ENCODE measurements around the gene EMP2.

Gene EMP2

DNA sequence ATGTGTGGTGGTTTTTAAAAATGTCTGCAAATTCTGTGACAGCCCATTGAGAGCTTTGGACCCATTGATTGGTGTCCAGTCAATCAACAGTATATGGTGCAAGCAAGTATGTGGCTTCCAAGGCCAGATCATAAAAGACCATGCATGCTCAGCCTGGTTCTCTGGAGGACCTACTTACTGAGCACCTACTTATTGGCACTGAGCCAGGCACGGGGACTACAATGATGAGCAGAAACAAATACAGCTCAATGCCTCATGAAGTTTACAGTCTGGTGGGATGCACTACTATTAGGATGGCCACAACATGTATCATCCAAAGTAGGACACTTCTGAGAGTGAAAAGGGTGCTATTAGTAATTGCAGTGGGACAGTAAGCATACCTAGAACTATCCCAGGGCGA lies 7.2 kb upstream of the EMP2 start:
- H3K27me3 ChIP-seq (ENCODE audit: insufficient read depth, low read length), result no peaks in the 10 kb centered on the region

DNA sequence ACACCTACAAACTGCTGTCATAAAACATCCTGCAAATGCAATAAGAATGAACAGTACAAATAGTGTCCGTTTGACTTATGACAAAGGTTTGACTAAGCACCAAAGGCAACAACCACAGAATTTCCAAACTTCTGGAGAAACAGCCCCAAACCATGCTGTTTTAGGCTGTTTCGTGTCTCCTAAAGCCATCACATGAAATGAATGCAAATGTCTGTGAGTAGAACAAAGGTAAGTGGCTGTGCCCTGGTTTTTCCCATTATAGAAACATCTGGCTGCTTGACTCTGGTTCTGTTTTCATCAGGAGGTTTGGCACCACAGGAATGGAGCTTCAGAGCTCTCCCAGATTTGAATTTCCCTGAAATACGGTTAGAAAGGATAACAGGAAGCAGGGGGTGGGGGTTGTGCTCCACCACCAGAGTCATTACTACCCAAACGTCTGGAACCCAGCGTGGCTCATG lies 4.6 kb upstream of the EMP2 start:
- peaks cover 3% of the 10 kb centered on the region; the same call in 1 of the 2 replicates for H3K4me1 ChIP-seq (ENCODE audit: insufficient read depth, low read length)
- no peak overlapping the region for H3K9ac ChIP-seq (ENCODE audit: low read depth, low read length)
- no peak overlapping the region for H3K27ac ChIP-seq (ENCODE audit: low read length)
- H3K9me3 ChIP-seq (ENCODE audit: insufficient read depth, low read depth, low read length), result no peaks in the 10 kb centered on the region
- no peaks in the 10 kb centered on the region for H3K27me3 ChIP-seq (ENCODE audit: insufficient read depth, low read length)
- H3K4me3 ChIP-seq (ENCODE audit: low read length), result no peak overlapping the region
- H3K36me3 ChIP-seq (ENCODE audit: insufficient read depth, low read depth, low read length), result no peaks in the 10 kb centered on the region

More for the DNA sequence above, 7.2 kb upstream of the EMP2 start:
- H3K27ac ChIP-seq (ENCODE audit: low read length), result no peak overlapping the region
- H3K9me3 ChIP-seq (ENCODE audit: insufficient read depth, low read depth, low read length), result no peaks in the 10 kb centered on the region
- H3K4me1 ChIP-seq (ENCODE audit: insufficient read depth, low read length), result no peaks in the 10 kb centered on the region
- H3K4me3 ChIP-seq (ENCODE audit: low read length), result no peak overlapping the region
- no peaks in the 10 kb centered on the region for H3K36me3 ChIP-seq (ENCODE audit: insufficient read depth, low read depth, low read length)
- H3K9ac ChIP-seq (ENCODE audit: low read depth, low read length), result no peak overlapping the region

DNA sequence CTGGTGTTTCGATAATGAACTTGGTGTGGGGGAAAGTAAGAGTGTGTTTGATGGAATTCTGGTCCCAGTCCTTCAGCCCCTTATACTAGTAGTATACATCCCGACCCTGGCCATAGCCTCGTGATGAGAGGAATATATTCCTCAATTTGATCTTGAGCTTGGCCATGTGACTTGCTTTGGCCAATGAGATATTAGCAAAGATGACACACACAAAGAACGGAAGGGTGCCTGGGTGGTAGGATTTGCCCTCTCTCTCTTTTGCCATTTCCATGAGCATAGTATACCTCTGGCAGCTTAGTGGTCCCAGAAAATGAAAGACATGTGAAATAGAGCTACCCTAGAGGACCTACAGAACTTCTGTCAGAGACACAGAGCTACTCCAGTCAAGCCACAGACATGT lies 2.9 kb upstream of the EMP2 start:
- Histone ChIP-seq H3K4me3 (ENCODE audit: low read length) (no peak overlapping the region), H3K27me3 (ENCODE audit: insufficient read depth, low read length) (peaks cover 12% of the 10 kb centered on the region), H3K4me1 (ENCODE audit: insufficient read depth, low read length) (peaks cover 3% of the 10 kb centered on the region; the same call in 1 of the 2 replicates), H3K27ac (ENCODE audit: low read length) (no peak overlapping the region), H3K9ac (ENCODE audit: low read depth, low read length) (no peak overlapping the region), H3K9me3 (ENCODE audit: insufficient read depth, low read depth, low read length) (no peaks in the 10 kb centered on the region), H3K36me3 (ENCODE audit: insufficient read depth, low read depth, low read length) (no peaks in the 10 kb centered on the region)

DNA sequence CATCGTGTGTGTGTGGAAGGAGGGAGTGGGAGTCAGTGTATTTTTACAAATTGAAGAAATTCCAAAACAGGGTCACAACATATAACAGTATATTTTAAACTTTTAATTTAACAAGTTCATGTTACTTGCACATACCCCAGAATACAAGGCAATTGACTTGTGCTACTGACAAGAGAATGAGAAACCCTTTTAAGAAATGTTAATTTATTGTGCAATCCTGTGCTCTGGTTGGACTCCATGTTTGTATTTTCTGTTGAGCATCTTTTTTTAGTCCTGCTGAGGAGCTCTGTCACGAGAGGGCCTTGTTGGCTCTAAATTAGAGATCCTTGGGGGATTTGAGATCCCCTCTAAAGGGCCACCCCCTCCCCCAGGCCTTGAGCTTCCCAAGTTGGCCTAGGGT lies 1.1 kb upstream of the EMP2 start:
- Histone ChIP-seq H3K27me3 (ENCODE audit: insufficient read depth, low read length) (peaks cover 12% of the 10 kb centered on the region), H3K9ac (ENCODE audit: low read depth, low read length) (no peak overlapping the region), H3K4me1 (ENCODE audit: insufficient read depth, low read length) (peaks cover 11% of the 10 kb centered on the region), H3K27ac (ENCODE audit: low read length) (no peak overlapping the region), H3K36me3 (ENCODE audit: insufficient read depth, low read depth, low read length) (no peaks in the 10 kb centered on the region), H3K4me3 (ENCODE audit: low read length) (peak overlapping the region; percentile 82; the same call in 1 of the 2 replicates), H3K9me3 (ENCODE audit: insufficient read depth, low read depth, low read length) (no peaks in the 10 kb centered on the region)

DNA sequence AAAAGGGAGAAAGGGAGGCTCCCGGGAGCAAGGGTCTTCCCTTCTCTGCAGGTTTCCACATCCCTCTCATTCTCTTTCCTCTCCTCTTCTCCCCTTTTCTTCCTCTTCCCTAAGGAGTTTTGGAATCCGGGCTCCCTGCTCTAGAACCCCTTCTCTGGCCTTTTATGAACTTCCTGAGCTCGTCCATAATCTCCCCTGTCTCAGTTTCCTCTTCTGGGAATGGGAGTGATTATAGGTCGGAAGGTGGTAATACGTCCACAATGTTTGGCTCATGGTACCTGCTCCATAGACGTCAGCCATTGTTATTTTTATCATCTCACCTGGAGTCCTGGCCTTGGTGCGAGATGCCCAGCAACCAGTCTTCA lies 467 bp upstream of the EMP2 start:
- peak overlapping the region; percentile 59; the same call in 1 of the 2 replicates for H3K9ac ChIP-seq (ENCODE audit: low read depth, low read length)
- H3K4me1 ChIP-seq (ENCODE audit: insufficient read depth, low read length), result peaks cover 16% of the 10 kb centered on the region
- peak overlapping the region; percentile 82 for H3K4me3 ChIP-seq (ENCODE audit: low read length)
- no peak overlapping the region for H3K27ac ChIP-seq (ENCODE audit: low read length)
- H3K9me3 ChIP-seq (ENCODE audit: insufficient read depth, low read depth, low read length), result no peaks in the 10 kb centered on the region
- H3K36me3 ChIP-seq (ENCODE audit: insufficient read depth, low read depth, low read length), result no peaks in the 10 kb centered on the region
- H3K27me3 ChIP-seq (ENCODE audit: insufficient read depth, low read length), result peaks cover 12% of the 10 kb centered on the region

DNA sequence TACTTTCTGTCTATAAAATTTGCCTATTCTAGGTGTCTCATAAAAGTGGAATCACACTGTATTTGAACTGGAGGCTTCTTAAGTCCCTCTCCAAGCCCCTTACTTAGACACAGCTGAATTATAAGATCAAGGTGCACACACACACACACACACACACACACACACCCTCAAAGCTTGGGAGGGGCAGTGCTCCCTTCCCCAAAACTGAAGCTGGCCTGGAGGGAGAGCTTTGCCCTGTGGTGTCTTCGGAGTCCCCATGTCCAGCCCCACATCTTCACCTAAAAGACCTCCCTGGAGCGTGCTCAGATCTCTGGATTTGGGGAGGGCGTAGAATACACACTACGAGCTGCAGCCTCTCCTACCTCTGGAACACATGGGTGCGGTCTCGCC lies 828 bp downstream of the EMP2 start:
- H3K27me3 ChIP-seq (ENCODE audit: insufficient read depth, low read length), result peaks cover 12% of the 10 kb centered on the region
- H3K27ac ChIP-seq (ENCODE audit: low read length), result no peak overlapping the region
- H3K4me1 ChIP-seq (ENCODE audit: insufficient read depth, low read length), result peaks cover 16% of the 10 kb centered on the region
- no peaks in the 10 kb centered on the region for H3K36me3 ChIP-seq (ENCODE audit: insufficient read depth, low read depth, low read length)
- peak overlapping the region; percentile 82 for H3K4me3 ChIP-seq (ENCODE audit: low read length)
- peak overlapping the region; percentile 76; the same call in 1 of the 2 replicates for H3K9ac ChIP-seq (ENCODE audit: low read depth, low read length)
- H3K9me3 ChIP-seq (ENCODE audit: insufficient read depth, low read depth, low read length), result no peaks in the 10 kb centered on the region

DNA sequence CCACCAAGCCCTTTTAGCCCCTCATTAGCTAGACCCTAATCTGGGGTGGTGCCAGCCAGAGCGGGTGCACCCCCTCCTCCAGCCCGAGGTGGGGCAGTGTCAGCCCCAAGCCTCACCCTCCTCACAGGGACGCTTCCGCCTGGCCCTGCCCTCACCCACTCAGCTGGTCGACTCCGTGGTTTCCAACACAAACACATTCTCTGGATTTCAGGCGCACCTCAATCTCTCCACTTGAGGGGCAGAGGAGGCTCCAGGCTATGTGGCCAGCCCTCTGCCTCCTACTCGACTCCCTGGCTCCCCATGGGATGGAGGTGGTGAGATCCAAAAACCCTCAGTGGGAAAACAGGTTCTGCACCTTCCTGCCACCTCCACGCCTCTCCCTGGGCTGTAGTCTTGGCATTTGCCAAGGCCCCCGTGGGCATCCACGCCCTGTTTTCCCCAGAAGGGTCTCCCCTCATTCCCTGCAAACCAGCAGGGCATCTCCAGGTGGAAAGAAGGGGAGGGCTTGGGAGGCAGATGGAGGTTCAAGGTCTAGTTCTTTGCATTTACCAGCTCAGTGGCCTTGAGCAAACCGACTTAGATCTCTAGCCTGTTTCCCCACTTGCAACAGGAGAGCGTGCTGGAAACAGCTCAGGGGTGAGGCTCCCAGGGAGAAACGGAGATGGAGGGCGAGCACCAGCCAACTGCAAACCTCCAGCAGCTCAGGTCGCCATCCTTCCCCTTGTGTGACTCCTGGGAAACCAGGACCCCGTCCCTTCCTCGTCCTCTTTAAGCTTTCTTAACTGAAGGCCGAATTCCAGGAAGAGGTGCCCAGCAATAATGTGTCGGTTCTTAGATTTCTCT lies 1.7 kb downstream of the EMP2 start:
- H3K27ac ChIP-seq (ENCODE audit: low read length), result no peak overlapping the region
- H3K9ac ChIP-seq (ENCODE audit: low read depth, low read length), result no peak overlapping the region
- no peaks in the 10 kb centered on the region for H3K36me3 ChIP-seq (ENCODE audit: insufficient read depth, low read depth, low read length)
- H3K9me3 ChIP-seq (ENCODE audit: insufficient read depth, low read depth, low read length), result no peaks in the 10 kb centered on the region
- peaks cover 16% of the 10 kb centered on the region for H3K4me1 ChIP-seq (ENCODE audit: insufficient read depth, low read length)
- H3K4me3 ChIP-seq (ENCODE audit: low read length), result no peak overlapping the region
- peaks cover 12% of the 10 kb centered on the region for H3K27me3 ChIP-seq (ENCODE audit: insufficient read depth, low read length)

DNA sequence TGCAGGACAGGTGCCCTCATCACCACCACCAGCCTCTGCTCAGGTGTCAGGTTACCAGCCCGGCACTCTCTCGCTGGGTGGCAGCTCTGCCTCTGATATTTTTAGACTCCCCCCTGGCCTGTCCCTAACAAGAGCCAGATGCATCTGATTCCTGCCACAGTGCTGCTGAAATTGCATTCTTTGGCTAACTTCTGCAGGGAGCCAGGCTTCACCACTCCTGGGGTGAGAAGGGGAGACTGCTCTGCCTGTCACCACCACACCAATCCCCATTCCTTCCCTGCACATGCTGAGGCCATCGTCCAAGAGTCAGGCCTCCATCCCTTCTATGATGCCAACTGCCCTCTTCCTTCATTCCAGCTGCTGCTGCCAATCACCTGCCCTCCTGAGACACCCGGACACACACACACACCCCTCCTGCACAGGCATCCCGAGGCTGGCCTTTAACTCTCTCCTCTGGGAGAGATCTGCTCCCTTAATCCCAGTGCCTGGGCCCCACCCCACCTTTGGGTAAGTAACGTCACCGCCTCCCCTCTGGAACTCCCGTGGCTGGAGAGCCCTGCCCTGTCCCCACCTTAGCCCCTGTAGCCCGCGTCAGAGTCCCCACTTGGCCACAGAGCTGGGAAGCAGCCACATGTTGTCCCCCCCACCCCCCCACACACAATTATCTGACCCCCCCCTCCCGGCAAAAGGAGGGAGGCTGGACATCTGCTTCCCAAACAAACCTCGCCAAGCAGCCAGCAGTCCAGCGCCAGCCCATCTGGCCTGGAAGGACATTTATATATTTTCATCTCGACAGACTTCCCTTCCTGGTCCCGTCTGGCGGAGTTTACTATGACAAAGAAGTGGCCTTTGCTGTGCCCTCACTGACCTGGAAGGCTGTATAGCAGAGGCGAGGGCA lies 2.8 kb downstream of the EMP2 start:
- Histone ChIP-seq H3K27ac (ENCODE audit: low read length) (no peak overlapping the region), H3K4me1 (ENCODE audit: insufficient read depth, low read length) (peaks cover 16% of the 10 kb centered on the region), H3K4me3 (ENCODE audit: low read length) (no peak overlapping the region), H3K9me3 (ENCODE audit: insufficient read depth, low read depth, low read length) (no peaks in the 10 kb centered on the region), H3K27me3 (ENCODE audit: insufficient read depth, low read length) (peaks cover 12% of the 10 kb centered on the region), H3K9ac (ENCODE audit: low read depth, low read length) (no peak overlapping the region), H3K36me3 (ENCODE audit: insufficient read depth, low read depth, low read length) (no peaks in the 10 kb centered on the region)

DNA sequence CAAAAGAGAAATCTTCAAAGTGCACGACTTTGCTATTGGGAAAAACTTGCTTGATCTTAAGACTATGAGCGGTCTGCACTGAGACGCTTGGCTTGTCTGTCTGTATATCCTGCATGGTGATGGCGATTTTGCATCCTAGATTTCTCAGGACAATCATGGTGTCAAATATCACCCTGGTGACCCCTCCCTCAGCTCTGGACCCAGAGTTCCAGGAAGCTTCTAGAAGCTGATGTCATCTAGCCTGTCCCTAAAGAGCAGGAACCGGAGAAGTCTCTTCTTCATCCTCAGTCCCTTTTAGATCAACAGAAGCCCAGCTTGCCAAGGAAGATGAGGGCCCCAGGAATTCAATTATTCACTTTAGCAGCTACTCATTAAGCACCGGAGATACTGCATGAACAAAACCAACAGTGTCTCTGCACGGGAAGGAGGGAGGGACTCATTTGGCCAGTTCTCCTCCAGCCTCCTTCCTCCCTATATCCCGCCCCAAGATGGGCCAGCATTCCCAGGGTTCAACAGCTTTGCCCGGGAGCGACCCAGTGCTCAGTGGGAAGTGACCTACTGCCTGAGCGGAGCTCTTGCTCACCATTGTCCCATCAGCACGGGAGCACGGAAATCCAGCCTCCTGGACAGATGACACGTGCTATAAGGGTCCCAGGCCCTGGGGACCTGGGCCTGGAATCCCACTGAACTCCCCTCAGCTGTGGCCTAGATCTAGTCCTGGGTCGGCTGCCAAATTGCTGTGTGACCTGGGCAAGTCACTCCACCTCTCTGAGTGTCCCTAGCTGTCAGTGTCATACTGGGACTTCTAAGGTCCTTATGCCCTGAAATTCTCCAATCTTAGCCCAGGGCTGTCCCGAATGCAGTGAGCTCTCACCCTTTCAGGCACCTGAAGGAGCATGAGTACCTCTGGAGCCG lies 3.8 kb downstream of the EMP2 start:
- Histone ChIP-seq H3K27me3 (ENCODE audit: insufficient read depth, low read length) (peaks cover 12% of the 10 kb centered on the region), H3K9me3 (ENCODE audit: insufficient read depth, low read depth, low read length) (no peaks in the 10 kb centered on the region), H3K27ac (ENCODE audit: low read length) (no peak overlapping the region), H3K4me3 (ENCODE audit: low read length) (no peak overlapping the region), H3K4me1 (ENCODE audit: insufficient read depth, low read length) (peaks cover 16% of the 10 kb centered on the region), H3K36me3 (ENCODE audit: insufficient read depth, low read depth, low read length) (no peaks in the 10 kb centered on the region), H3K9ac (ENCODE audit: low read depth, low read length) (no peak overlapping the region)

DNA sequence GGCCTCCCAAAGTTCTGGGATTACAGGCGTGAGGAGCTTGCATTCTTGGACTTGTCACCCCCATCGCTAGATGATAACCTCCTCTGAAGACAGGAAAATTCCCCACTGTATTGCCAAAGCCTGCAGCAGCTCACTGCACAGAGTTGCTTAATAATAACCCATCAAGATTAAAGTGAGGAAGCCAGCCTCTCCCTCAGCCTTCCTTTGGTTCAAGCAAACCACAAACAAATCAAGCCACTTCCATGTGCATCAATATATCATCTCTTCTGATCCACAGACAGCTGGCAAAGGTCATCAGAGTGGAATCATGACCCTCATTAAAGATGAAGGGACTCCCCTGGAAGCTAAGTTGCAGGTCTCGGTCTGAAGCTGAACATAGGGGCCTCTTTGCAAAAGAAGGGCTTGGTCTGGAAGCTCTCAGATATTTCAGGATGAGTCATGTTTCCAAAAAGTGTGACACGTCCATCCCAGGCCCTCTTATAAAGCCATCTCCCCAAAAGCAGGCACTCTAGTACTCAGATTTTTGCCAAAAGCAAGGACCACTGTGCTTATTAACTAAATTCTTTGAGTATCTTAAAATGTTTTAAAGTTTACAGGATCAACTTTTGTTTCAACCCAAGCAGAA lies 4.8 kb downstream of the EMP2 start:
- Histone ChIP-seq H3K9ac (ENCODE audit: low read depth, low read length) (no peak overlapping the region), H3K4me1 (ENCODE audit: insufficient read depth, low read length) (peaks cover 13% of the 10 kb centered on the region)

DNA sequence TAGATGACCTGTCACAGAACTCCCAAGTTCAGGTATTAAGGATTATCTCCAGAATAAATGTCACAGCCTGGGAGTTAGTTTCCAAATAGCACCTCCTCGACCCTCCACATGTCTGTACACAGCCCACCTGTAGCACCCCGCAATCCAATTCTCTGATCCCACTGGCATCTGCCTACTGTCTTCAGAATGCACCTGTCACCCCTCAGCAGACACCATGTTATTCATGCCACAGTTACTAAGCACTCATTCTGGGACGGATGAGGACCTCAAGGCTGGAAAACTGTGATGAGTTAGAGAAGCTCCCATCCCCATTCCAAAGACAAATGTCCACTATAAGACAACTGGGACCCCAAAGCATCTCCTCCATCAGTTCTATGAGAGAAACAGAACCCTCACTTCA lies 7.8 kb downstream of the EMP2 start:
- Histone ChIP-seq H3K4me3 (ENCODE audit: low read length) (no peak overlapping the region), H3K4me1 (ENCODE audit: insufficient read depth, low read length) (peaks cover 13% of the 10 kb centered on the region), H3K36me3 (ENCODE audit: insufficient read depth, low read depth, low read length) (no peaks in the 10 kb centered on the region), H3K27me3 (ENCODE audit: insufficient read depth, low read length) (no peaks in the 10 kb centered on the region), H3K9ac (ENCODE audit: low read depth, low read length) (no peak overlapping the region), H3K9me3 (ENCODE audit: insufficient read depth, low read depth, low read length) (no peaks in the 10 kb centered on the region), H3K27ac (ENCODE audit: low read length) (no peak overlapping the region)

More for the DNA sequence above, 4.8 kb downstream of the EMP2 start:
- Histone ChIP-seq H3K36me3 (ENCODE audit: insufficient read depth, low read depth, low read length) (no peaks in the 10 kb centered on the region), H3K4me3 (ENCODE audit: low read length) (no peak overlapping the region), H3K27me3 (ENCODE audit: insufficient read depth, low read length) (peaks cover 12% of the 10 kb centered on the region), H3K27ac (ENCODE audit: low read length) (no peak overlapping the region), H3K9me3 (ENCODE audit: insufficient read depth, low read depth, low read length) (no peaks in the 10 kb centered on the region)
